GM12878 (cell line): ENCODE data around the gene DNAH8. TPM values are rescaled to one million over a fixed set of nuclear protein-coding genes. Genes with fewer than 3 reads are reported as not detected.

Source experiments
- ATAC-seq: fragments of 200-7000 bp; cut with Tn5 transposase; 3 replicates; pipeline ENCODE4 v1.9.1; 2020; ENCODE audit warnings: mild to moderate bottlenecking, moderate library complexity
- BruUV-seq: library from RNA; stranded (reverse); fragments of 400-500 nt; replicated peaks from 2 replicates; lab custom pipeline; 2021; lab: Mats Ljungman, UMichigan
- CTCF ChIA-PET: fragments of 300-600 bp; sonication (Branson Sonifier 250); formaldehyde crosslinking; extraction: SDS; loops from one replicate; lab custom pipeline; 2021; ENCODE audit warnings: inconsistent platforms; lab: Yijun Ruan, JAX
- POLR2A ChIA-PET: fragments of 350-600 bp; formaldehyde crosslinking; extraction: SDS; loops from one replicate; lab custom pipeline; 2021; ENCODE audit warnings: inconsistent platforms; lab: Charles Lee
- RAD21 ChIA-PET: fragments of 300-600 bp; sonication (Branson Sonifier 250); formaldehyde crosslinking; loops from one replicate; lab custom pipeline; 2023; ENCODE audit warnings: antibody characterized with exemption; ENCODE audit not compliant: unreplicated experiment; lab: Charles Lee
- SMC1A ChIA-PET: fragments of 300-600 bp; sonication (Branson Sonifier 250); formaldehyde crosslinking; loops from one replicate; lab custom pipeline; 2023; ENCODE audit not compliant: unreplicated experiment, uncharacterized antibody; lab: Charles Lee
- DNase-seq: peaks from one replicate; pipeline ENCODE4 v3.0.0-alpha.2; 2011; ENCODE audit warnings: low read depth, low spot score
- FAIRE-seq: peaks from 3 replicates; lab custom pipeline; 2011; peaks lifted over from hg19 to GRCh38; lab: Jason Lieb, UNC
- H2AFZ ChIP-seq: 2 replicates; pipeline ENCODE4 v1.6.0; 2011; ENCODE audit warnings: low read depth, low read length, control low read depth; ENCODE audit not compliant: control insufficient read depth
- H3K27ac ChIP-seq: 2 replicates; pipeline ENCODE4 v1.5.1; 2011; ENCODE audit warnings: control low read depth; ENCODE audit not compliant: control insufficient read depth, insufficient read depth
- H3K27me3 ChIP-seq, 2 experiments: replicated peaks in 1 of 2; 2 replicates each; pipeline versions ENCODE4 v1.6.0 to v1.6.1; 2011; ENCODE audit warnings: low read length in 1 of 2; ENCODE audit not compliant: control insufficient read depth in 2 of 2, insufficient read depth in 2 of 2
- H3K36me3 ChIP-seq, 2 experiments: 2 replicates each; pipeline ENCODE4 v1.5.1; 2011; ENCODE audit warnings: low read length in 1 of 2; ENCODE audit not compliant: control insufficient read depth in 2 of 2, insufficient read depth in 2 of 2
- H3K4me1 ChIP-seq: 2 replicates; pipeline ENCODE4 v1.6.1; 2011; ENCODE audit warnings: mild to moderate bottlenecking, low read length, moderate library complexity, mixed read lengths; ENCODE audit not compliant: control insufficient read depth, insufficient read depth
- H3K4me2 ChIP-seq: 2 replicates; pipeline ENCODE4 v1.6.0; 2011; ENCODE audit warnings: control low read depth; ENCODE audit not compliant: control insufficient read depth, insufficient read depth
- H3K4me3 ChIP-seq: fragments of 200-600 bp; sonication (generic); 2 replicates; pipeline ENCODE4 v1.5.1; 2016
- H3K79me2 ChIP-seq: 2 replicates; pipeline ENCODE4 v1.6.0; 2011; ENCODE audit warnings: low read length; ENCODE audit not compliant: control insufficient read depth, insufficient read depth
- H3K9ac ChIP-seq: 2 replicates; pipeline ENCODE4 v1.8.0; 2011; ENCODE audit warnings: low read length, control low read depth, mixed read lengths; ENCODE audit not compliant: control insufficient read depth, insufficient read depth
- H3K9me3 ChIP-seq: replicated peaks from 3 replicates; pipeline ENCODE4 v1.5.1; 2011; ENCODE audit warnings: mild to moderate bottlenecking, low read length; ENCODE audit not compliant: control insufficient read depth, insufficient read depth
- H4K20me1 ChIP-seq: 2 replicates; pipeline ENCODE4 v1.6.0; 2011; ENCODE audit not compliant: control insufficient read depth, insufficient read depth
- BMI1 ChIP-seq: fragments of 450-650 bp; IDR thresholded peaks from 2 replicates; pipeline ENCODE4 v1.6.1; 2016; ENCODE audit warnings: mild to moderate bottlenecking, moderate library complexity, borderline replicate concordance
- BRCA1 ChIP-seq: IDR thresholded peaks from 2 replicates; pipeline ENCODE4 v1.6.1; 2011; ENCODE audit warnings: low read depth, low read length, improper control_type of control experiment
- EED ChIP-seq: sonication (generic); IDR thresholded peaks from 2 replicates; pipeline ENCODE4 v1.6.1; 2016; ENCODE audit warnings: antibody characterized with exemption, low read depth
- EGR1 ChIP-seq, 2 experiments: IDR thresholded peaks; 1 replicate in 1 of 2; 2 replicates in 1 of 2; pipeline ENCODE4 v1.6.1; 2011 to 2012; ENCODE audit warnings: low read depth in 2 of 2, low read length in 2 of 2, borderline replicate concordance in 1 of 2, mild to moderate bottlenecking in 1 of 2, moderate library complexity in 1 of 2
- EP300 ChIP-seq, 2 experiments: fragments of 150-350 bp in 1 of 2; IDR thresholded peaks; 2 replicates each; pipeline ENCODE4 v1.6.1; 2011 to 2012; ENCODE audit warnings: low read depth in 2 of 2, low read length in 2 of 2, borderline replicate concordance in 1 of 2, improper control_type of control experiment in 1 of 2, inconsistent platforms in 1 of 2; ENCODE audit not compliant: control insufficient read depth in 1 of 2
- FOS ChIP-seq: IDR thresholded peaks from 3 replicates; pipeline ENCODE4 v1.6.1; 2011; ENCODE audit warnings: borderline replicate concordance; ENCODE audit not compliant: insufficient read length; ENCODE audit errors: extremely low read depth
- GABPA ChIP-seq: IDR thresholded peaks from 2 replicates; pipeline ENCODE4 v1.6.1; 2014; ENCODE audit warnings: antibody characterized with exemption, low read depth, mild to moderate bottlenecking, inconsistent platforms
- IRF4 ChIP-seq: IDR thresholded peaks from 2 replicates; pipeline ENCODE4 v1.6.1; 2011; ENCODE audit warnings: low read depth, low read length
- NR2C1 ChIP-seq: fragments of 450-650 bp; IDR thresholded peaks from 2 replicates; pipeline ENCODE4 v1.6.1; 2017; ENCODE audit warnings: antibody characterized with exemption, mild to moderate bottlenecking, moderate library complexity
- PAX5 ChIP-seq: IDR thresholded peaks from 2 replicates; pipeline ENCODE4 v1.6.1; 2011; ENCODE audit warnings: low read depth, low read length, borderline replicate concordance
- REST ChIP-seq: IDR thresholded peaks from 2 replicates; pipeline ENCODE4 v1.6.1; 2012; ENCODE audit warnings: mild to moderate bottlenecking, low read depth, low read length
- SIX5 ChIP-seq: IDR thresholded peaks from 2 replicates; pipeline ENCODE4 v1.6.1; 2011; ENCODE audit warnings: mild to moderate bottlenecking, low read depth, low read length, moderate library complexity; ENCODE audit not compliant: severe bottlenecking
- TARDBP ChIP-seq: IDR thresholded peaks from 2 replicates; pipeline ENCODE4 v1.6.1; 2016; ENCODE audit warnings: borderline replicate concordance
- TCF3 ChIP-seq: IDR thresholded peaks from 2 replicates; pipeline ENCODE4 v1.6.1; 2012; ENCODE audit warnings: low read depth, mild to moderate bottlenecking, low read length, borderline replicate concordance; ENCODE audit not compliant: insufficient read depth
- TCF7 ChIP-seq: IDR thresholded peaks from 2 replicates; pipeline ENCODE4 v1.6.1; 2014; ENCODE audit warnings: antibody characterized with exemption, borderline replicate concordance
- ZBTB4 ChIP-seq: fragments of 450-650 bp; formaldehyde crosslinking; IDR thresholded peaks from 2 replicates; pipeline ENCODE4 v1.4.0; 2022; ENCODE audit warnings: mild to moderate bottlenecking, moderate library complexity
- in situ Hi-C: fragments of 300-500 bp; cut with MboI; formaldehyde crosslinking; loops from 9 replicates; pipeline ENCODE4 v1.14.3; 2018; ENCODE audit warnings: mixed read lengths
- intact Hi-C: fragments of 100-400 bp; cut with micrococcal nuclease; formaldehyde crosslinking; loops from one replicate; pipeline ENCODE4 v1.14.2; 2022; ENCODE audit not compliant: unreplicated experiment
- polyA plus RNA-seq, 11 experiments: library from polyadenylated mRNA; depleted of rRNA in 4 of 11; unstranded in 6 of 11; stranded (reverse) in 5 of 11; fragments of >200 nt; fragmentation: Nextera tagmentation in 4 of 11; fragmentation: Illumina TruSeq in 1 of 11; extraction: Ambion mirVana in 4 of 11; extraction: Trizol in 1 of 11; gene quantifications; 1 replicate in 1 of 11; 2 replicates in 10 of 11; pipeline versions ENCODE4 v1.2.1 to v1.2.3, GENCODE V29; 2011 to 2016; ENCODE audit warnings: inconsistent platforms in 2 of 11, missing spikeins in 2 of 11, low read depth in 1 of 11
- total RNA-seq, 4 experiments: library from RNA; depleted of rRNA in 3 of 4; stranded (reverse); fragments of >200 nt in 3 of 4; fragmentation: Illumina TruSeq in 1 of 4; extraction: Trizol in 1 of 4; gene quantifications; 2 replicates each; pipeline versions ENCODE4 v1.2.1 to v1.2.3, GENCODE V29; 2013 to 2021

The DNAH8 gene
- total and polyA plus RNA-seq, 10 of the 15 experiments (the other 5 are each of a cell fraction or from before 2014, with no cell fraction given): 0.02 to 0.34 (median 0.10) TPM; not detected in 3

GRCh38 chr6:38831865-38832264 lies 116.8 kb downstream of the DNAH8 start:
- intact Hi-C loops: no loop called here
- Histone ChIP-seq H3K9ac (no peak overlapping the region), H3K9me3 (no peaks in the 10 kb centered on the region), H3K79me2 (no peaks in the 10 kb centered on the region), H3K4me3 (no peak overlapping the region), H3K27me3 (no peaks in the 10 kb centered on the region), H3K4me1 (no peaks in the 10 kb centered on the region), H2AFZ (no peak overlapping the region), H4K20me1 (no peaks in the 10 kb centered on the region), H3K27ac (no peak overlapping the region), H3K36me3 (no peaks in the 10 kb centered on the region), H3K4me2 (no peak overlapping the region)
- DNase-seq (no peak), FAIRE-seq (no peak), ATAC-seq (no peak)
- RAD21 ChIA-PET: no interaction called here
- no TSS peak for BruUV-seq
- SMC1A ChIA-PET: no interaction called here
- POLR2A ChIA-PET: no interaction called here
- CTCF ChIA-PET: no interaction called here
- in situ Hi-C loops: no loop called here
- TF ChIP-seq GABPA (no peak), ZBTB4 (CRISPR knock-in tag) (no peak), BMI1 (no peak), TCF3 (no peak), BRCA1 (no peak), TARDBP (no peak), PAX5 (no peak), TCF7 (no peak), IRF4 (no peak), EGR1 (IDR thresholded peaks at IDR 0.05; ENCODE audit: borderline replicate concordance in 1 of 2, low read depth in 2 of 2, low read length in 2 of 2) (no peak), SIX5 (no peak), FOS (no peak), EED (no peak), REST (no peak), NR2C1 (no peak), EP300 (IDR thresholded peaks at IDR 0.05; ENCODE audit: borderline replicate concordance in 1 of 2, control insufficient read depth in 1 of 2, low read depth in 2 of 2, low read length in 2 of 2) (no peak)
